SK-N-SH (cell line): ENCODE data around the gene TMOD3. TPM values are rescaled to one million over a fixed set of nuclear protein-coding genes. Genes with fewer than 3 reads are reported as not detected.
A peak's percentile ranks its signal among the peaks of the same experiment; 100 is the strongest.

Experiments
- CTCF ChIA-PET: fragments of 300-600, 350-600 bp; formaldehyde crosslinking; extraction: SDS; loops from one replicate; lab custom pipeline; 2021; lab: Yijun Ruan, JAX
- POLR2A ChIA-PET: fragments of 350-600 bp; sonication (Branson Sonifier 250); formaldehyde crosslinking; extraction: SDS; loops from one replicate; lab custom pipeline; 2020; ENCODE audit warnings: antibody characterized with exemption, inconsistent platforms; lab: Yijun Ruan, JAX
- DNase-seq: peaks from one replicate; pipeline ENCODE4 v3.0.0; 2012
- H2AFZ ChIP-seq: fragments of 200-600 bp; sonication (generic); 2 replicates; pipeline ENCODE4 v1.8.1; 2016; ENCODE audit warnings: antibody characterized with exemption, mild to moderate bottlenecking, low read depth
- H3F3A ChIP-seq: fragments of 200-600 bp; sonication (generic); replicated peaks from 2 replicates; pipeline ENCODE3; 2016; ENCODE audit warnings: antibody characterized with exemption, mild to moderate bottlenecking; ENCODE audit not compliant: insufficient read depth
- H3K27ac ChIP-seq, 2 experiments: fragments of 200-500 bp in 1 of 2; fragments of 200-600 bp in 1 of 2; sonication (Bioruptor generic) in 1 of 2; sonication (generic), shearing (Covaris generic) in 1 of 2; 2 replicates each; pipeline versions ENCODE4 v1.5.1 to v1.6.1; 2014 to 2016; ENCODE audit warnings: low read depth in 2 of 2, inconsistent platforms in 1 of 2, low read length in 1 of 2, mild to moderate bottlenecking in 1 of 2, mixed read lengths in 1 of 2
- H3K27me3 ChIP-seq: fragments of 200-600 bp; sonication (generic), shearing (Covaris generic); 2 replicates; pipeline ENCODE4 v1.6.1; 2016; ENCODE audit warnings: mixed run types; ENCODE audit not compliant: insufficient read depth
- H3K36me3 ChIP-seq, 2 experiments: fragments of 200-500 bp in 1 of 2; fragments of 200-600 bp in 1 of 2; sonication (Bioruptor generic) in 1 of 2; sonication (generic) in 1 of 2; replicated peaks in 1 of 2; 2 replicates each; pipeline versions ENCODE3 to v1.5.1; 2014 to 2016; ENCODE audit warnings: low read length in 1 of 2, mild to moderate bottlenecking in 1 of 2; ENCODE audit not compliant: insufficient read depth in 2 of 2, control insufficient read depth in 1 of 2
- H3K4me1 ChIP-seq, 2 experiments: fragments of 200-500 bp in 1 of 2; fragments of 200-600 bp in 1 of 2; sonication (Bioruptor generic) in 1 of 2; sonication (generic), shearing (Covaris generic) in 1 of 2; 2 replicates each; pipeline versions ENCODE4 v1.5.1 to v1.6.1; 2014 to 2016; ENCODE audit warnings: low read depth in 1 of 2, low read length in 1 of 2, mixed run types in 1 of 2; ENCODE audit not compliant: insufficient read depth in 2 of 2, control insufficient read depth in 1 of 2
- H3K4me2 ChIP-seq: fragments of 200-600 bp; sonication (generic), shearing (Covaris generic); 2 replicates; pipeline ENCODE4 v1.6.1; 2017; ENCODE audit warnings: mixed run types
- H3K4me3 ChIP-seq, 2 experiments: fragments of 200-500 bp in 1 of 2; fragments of 200-600 bp in 1 of 2; sonication (Bioruptor generic) in 1 of 2; sonication (generic), shearing (Covaris generic) in 1 of 2; 2 replicates each; pipeline versions ENCODE4 v1.5.1 to v1.8.1; 2014 to 2016; ENCODE audit warnings: low read depth in 2 of 2, inconsistent platforms in 1 of 2, low read length in 1 of 2, mild to moderate bottlenecking in 1 of 2, mixed read lengths in 1 of 2, moderate library complexity in 1 of 2
- H3K79me2 ChIP-seq: fragments of 200-600 bp; sonication (generic); 2 replicates; pipeline ENCODE4 v1.8.1; 2017; ENCODE audit warnings: mild to moderate bottlenecking; ENCODE audit not compliant: insufficient read depth
- H3K9ac ChIP-seq: fragments of 200-600 bp; sonication (generic); 2 replicates; pipeline ENCODE4 v1.6.1; 2017; ENCODE audit warnings: mixed run types
- H3K9me2 ChIP-seq: fragments of 200-600 bp; sonication (generic); 2 replicates; pipeline ENCODE4 v1.6.1; 2017; ENCODE audit warnings: mixed run types
- H3K9me3 ChIP-seq: fragments of 200-600 bp; sonication (generic); 2 replicates; pipeline ENCODE4 v1.6.1; 2017; ENCODE audit warnings: mixed run types, mild to moderate bottlenecking, moderate library complexity
- H4K20me1 ChIP-seq: fragments of 200-600 bp; sonication (generic); 2 replicates; pipeline ENCODE4 v1.6.1; 2017; ENCODE audit warnings: mild to moderate bottlenecking, mixed run types; ENCODE audit not compliant: insufficient read depth
- CHD2 ChIP-seq: fragments of 150-350 bp; IDR thresholded peaks from 2 replicates; pipeline ENCODE4 v1.6.1; 2018; ENCODE audit warnings: low read length; ENCODE audit not compliant: partially characterized antibody
- CTCF ChIP-seq: fragments of 200-600 bp; sonication (generic); IDR thresholded peaks from 2 replicates; pipeline ENCODE4 v1.6.1; 2017; ENCODE audit warnings: antibody characterized with exemption, mild to moderate bottlenecking, moderate library complexity
- ELF1 ChIP-seq: IDR thresholded peaks from 2 replicates; pipeline ENCODE4 v1.4.0; 2012
- EP300 ChIP-seq, 2 experiments: IDR thresholded peaks; 2 replicates each; pipeline versions ENCODE4 v1.4.0 to v1.6.1; 2012; ENCODE audit warnings: borderline replicate concordance in 1 of 2, low read depth in 1 of 2, low read length in 1 of 2
- EZH2phosphoT487 ChIP-seq: fragments of 200-600 bp; sonication (generic); IDR thresholded peaks from 2 replicates; pipeline ENCODE4 v1.6.1; 2017; ENCODE audit warnings: low read depth, mixed run types, mild to moderate bottlenecking, antibody characterized with exemption, moderate library complexity, borderline replicate concordance
- GATA2 ChIP-seq: sonication (generic); formaldehyde crosslinking; IDR thresholded peaks from 2 replicates; pipeline ENCODE4 v1.5.0; 2020; ENCODE audit warnings: mild to moderate bottlenecking, missing genetic modification reagents
- MAX ChIP-seq: IDR thresholded peaks from 2 replicates; pipeline ENCODE4 v1.4.0; 2012; ENCODE audit warnings: low read depth
- MEF2A ChIP-seq: IDR thresholded peaks from 2 replicates; pipeline ENCODE4 v1.4.0; 2012; ENCODE audit warnings: low read depth, borderline replicate concordance
- MXI1 ChIP-seq: IDR thresholded peaks from 2 replicates; pipeline ENCODE4 v1.6.1; 2012; ENCODE audit warnings: mild to moderate bottlenecking, low read depth, low read length, improper control_type of control experiment
- RAD21 ChIP-seq: IDR thresholded peaks from 2 replicates; pipeline ENCODE4 v1.6.1; 2012; ENCODE audit warnings: mild to moderate bottlenecking, low read length
- RCOR1 ChIP-seq: fragments of 150-350 bp; IDR thresholded peaks from 2 replicates; pipeline ENCODE4 v1.6.1; 2017; ENCODE audit warnings: antibody characterized with exemption, low read length
- RFX5 ChIP-seq: IDR thresholded peaks from 2 replicates; pipeline ENCODE4 v1.6.1; 2012; ENCODE audit warnings: mild to moderate bottlenecking, improper control_type of control experiment, low read length
- SIN3A ChIP-seq: IDR thresholded peaks from 2 replicates; pipeline ENCODE4 v1.6.1; 2012; ENCODE audit warnings: low read depth, mild to moderate bottlenecking, low read length, moderate library complexity, borderline replicate concordance
- TCF12 ChIP-seq: IDR thresholded peaks from 2 replicates; pipeline ENCODE4 v1.4.0; 2012
- WGBS: methylation state at CpG from one replicate; pipeline ENCODE4 v1.1.6; 2017; ENCODE audit warnings: low lambda C conversion rate; 5-methylcytosine and 5-hydroxymethylcytosine counted together
- polyA plus RNA-seq, 3 experiments: library from polyadenylated mRNA; depleted of rRNA; stranded (reverse); fragments of >200 nt; gene quantifications; 2 replicates each; pipeline ENCODE4 v1.2.3, GENCODE V29; 2012

The TMOD3 gene
- polyA plus RNA-seq, 1 of the 3 experiments (the other 2 are of a cell fraction): 6.0 TPM

DNA sequence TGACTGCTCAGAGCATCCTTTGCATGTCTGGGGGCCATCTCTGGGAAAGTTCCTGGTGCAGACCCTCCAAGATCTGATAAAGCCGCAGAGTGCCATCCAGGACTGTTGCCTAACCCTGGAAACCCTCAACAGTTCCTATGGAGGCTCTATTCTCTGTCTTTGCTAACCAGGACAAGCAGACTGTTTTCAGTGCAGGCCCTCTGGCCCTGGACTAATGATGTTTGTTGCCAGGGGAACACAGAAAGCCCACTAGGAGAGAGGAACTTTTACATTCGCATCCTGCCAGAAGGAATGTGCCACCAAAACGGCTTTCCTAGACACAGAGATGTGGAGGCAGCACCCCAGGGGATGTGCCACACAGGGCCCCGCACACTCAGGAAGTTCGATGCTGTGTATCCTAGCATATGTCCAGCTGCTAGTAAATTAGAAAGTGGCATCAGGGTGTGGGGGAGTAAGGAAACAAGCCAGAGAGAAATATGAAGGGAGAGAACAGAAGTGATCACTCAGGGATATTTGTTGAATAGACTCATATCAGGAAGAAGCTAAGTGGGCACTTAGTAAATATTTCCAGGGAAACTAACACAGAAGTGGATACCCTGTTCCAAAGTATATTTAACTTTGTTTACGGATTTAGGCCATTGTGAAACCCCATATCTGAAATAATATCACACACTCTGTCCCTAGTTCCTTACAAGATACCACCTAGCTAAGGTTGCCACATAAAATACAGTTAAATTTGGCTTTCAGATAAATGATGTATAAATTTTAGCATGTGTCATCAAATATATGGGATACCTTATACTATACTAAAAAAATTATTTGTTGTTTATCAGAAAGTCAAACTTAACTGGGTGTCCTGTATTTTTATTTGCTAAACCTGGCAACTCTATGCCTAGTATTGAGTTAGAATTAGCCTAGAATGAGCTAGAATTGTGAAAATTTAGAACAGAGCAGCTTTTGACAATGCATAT is 29.9 kb upstream of the TMOD3 start:
- no peaks in the 10 kb centered on the region for H3K36me3 ChIP-seq
- no peaks in the 10 kb centered on the region for H3K9me2 ChIP-seq
- H3K4me1 ChIP-seq: peaks cover 0 to 20% of the 10 kb centered on the region in 2 experiments; a peak in 2 of 4 replicates
- H4K20me1 ChIP-seq: no peaks in the 10 kb centered on the region
- peak; percentile 59 for DNase-seq
- no peaks in the 10 kb centered on the region for H3K27me3 ChIP-seq
- no peak overlapping the region for H3K4me2 ChIP-seq
- H3F3A ChIP-seq: no peaks in the 10 kb centered on the region
- no peaks in the 10 kb centered on the region for H3K79me2 ChIP-seq
- 68% methylated on average over 5 of the region's 6 CpGs for WGBS
- ChIA-PET POLR2A (no interaction called here), CTCF (interaction anchor here (0.7 to 1.8 kb wide), 2 partner anchors 23 to 30 kb away, joined by 3 to 5 read pairs; partner anchors contain the start of gene TMOD3)
- H3K27ac ChIP-seq: peak overlapping the region in 1 of 2 experiments; percentile 67; a peak in 2 of 4 replicates
- no peak overlapping the region for H3K4me3 ChIP-seq
- TF ChIP-seq MXI1 (no peak), EZH2phosphoT487 (no peak), TCF12 (no peak), GATA2 (peak; percentile 52), RFX5 (no peak), EP300 (IDR thresholded peaks at IDR 0.05; ENCODE audit: borderline replicate concordance in 1 of 2, low read depth in 1 of 2, low read length in 1 of 2) (peak in 1 of 2 experiments; percentile 23; a peak in 1 of 4 replicates), RCOR1 (0 out of 2 replicates have a peak, but pooled peaks have one; percentile 25), CHD2 (peak; percentile 33), ELF1 (no peak), SIN3A (no peak), RAD21 (no peak), MEF2A (no peak), CTCF (no peak), MAX (no peak)
- H3K9me3 ChIP-seq: no peaks in the 10 kb centered on the region
- no peak overlapping the region for H3K9ac ChIP-seq
- no peak overlapping the region for H2AFZ ChIP-seq
